ENCODE measurements around the gene LTBP3.

DNA sequence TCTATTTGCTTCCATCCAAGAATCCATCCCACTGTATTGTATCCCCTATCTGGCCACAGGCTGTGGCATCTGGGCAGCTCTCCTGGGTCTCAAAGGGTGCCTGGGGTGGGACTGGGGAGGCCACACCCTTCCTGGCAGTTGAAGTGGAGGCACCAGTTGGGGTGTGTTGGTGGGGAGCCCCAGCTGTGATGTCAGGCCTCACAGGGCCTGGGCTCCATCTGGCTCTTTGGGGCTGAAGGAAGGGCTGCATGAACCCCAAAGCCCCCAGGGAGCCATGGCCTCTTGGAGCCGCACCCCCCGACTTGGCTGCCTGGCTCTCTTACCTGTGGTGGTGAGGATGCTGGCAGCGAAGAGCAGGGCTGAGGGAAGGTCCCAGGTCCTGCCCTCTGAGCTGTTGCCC lies 37.0 kb upstream of the LTBP3 start:
- TF ChIP-seq, protein P1, sequence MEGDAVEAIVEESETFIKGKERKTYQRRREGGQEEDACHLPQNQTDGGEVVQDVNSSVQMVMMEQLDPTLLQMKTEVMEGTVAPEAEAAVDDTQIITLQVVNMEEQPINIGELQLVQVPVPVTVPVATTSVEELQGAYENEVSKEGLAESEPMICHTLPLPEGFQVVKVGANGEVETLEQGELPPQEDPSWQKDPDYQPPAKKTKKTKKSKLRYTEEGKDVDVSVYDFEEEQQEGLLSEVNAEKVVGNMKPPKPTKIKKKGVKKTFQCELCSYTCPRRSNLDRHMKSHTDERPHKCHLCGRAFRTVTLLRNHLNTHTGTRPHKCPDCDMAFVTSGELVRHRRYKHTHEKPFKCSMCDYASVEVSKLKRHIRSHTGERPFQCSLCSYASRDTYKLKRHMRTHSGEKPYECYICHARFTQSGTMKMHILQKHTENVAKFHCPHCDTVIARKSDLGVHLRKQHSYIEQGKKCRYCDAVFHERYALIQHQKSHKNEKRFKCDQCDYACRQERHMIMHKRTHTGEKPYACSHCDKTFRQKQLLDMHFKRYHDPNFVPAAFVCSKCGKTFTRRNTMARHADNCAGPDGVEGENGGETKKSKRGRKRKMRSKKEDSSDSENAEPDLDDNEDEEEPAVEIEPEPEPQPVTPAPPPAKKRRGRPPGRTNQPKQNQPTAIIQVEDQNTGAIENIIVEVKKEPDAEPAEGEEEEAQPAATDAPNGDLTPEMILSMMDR (IDR thresholded peaks at IDR 0.05; ENCODE audit: low read depth, low read length, poor library complexity, severe bottlenecking): no peak
- TF ChIP-seq EZH2phosphoT487 (IDR thresholded peaks at IDR 0.05; ENCODE audit: borderline replicate concordance, low read length): no peak

Measured in DOHH2 (cell line).